Activated CD8-positive, alpha-beta T cell treated with anti-CD3 and anti-CD28 coated beads, Interleukin-2, amount 10 ng/mL, durations not matched to agents 7 days and 5 days (primary cell): Measurements from ENCODE around the gene MUC20. TPM values are rescaled to one million over a fixed set of nuclear protein-coding genes. Genes with fewer than 3 reads are reported as not detected.
A peak's percentile ranks its signal among the peaks of the same experiment; 100 is the strongest.
"Not testable (repeated sequence)": the region's sequence is repeated elsewhere in the genome, so short reads cannot be mapped to it uniquely, and the experiment has no call there.

ENCODE experiments used
- ATAC-seq: fragments of 150-1000 bp; cut with Tn5 transposase; one replicate; pipeline ENCODE4 v1.10.0; 2021; ENCODE audit warnings: moderate library complexity
- CTCF ChIA-PET: fragments of 350-600 bp; sonication (Branson Sonifier 250); formaldehyde crosslinking; loops from one replicate; lab custom pipeline; 2021; ENCODE audit warnings: antibody characterized with exemption; lab: Charles Lee
- POLR2A ChIA-PET: fragments of 350-600 bp; sonication (Branson Sonifier 250); formaldehyde crosslinking; loops from one replicate; lab custom pipeline; 2021; ENCODE audit warnings: antibody characterized with exemption; lab: Charles Lee
- DNase-seq: peaks from one replicate; pipeline ENCODE4 v3.0.0-alpha.2; 2020
- H3K27ac Mint-ChIP-seq: one replicate; pipeline ENCODE4 v1.8.0; 2021; ENCODE audit warnings: mild to moderate bottlenecking, mixed read lengths
- H3K27me3 Mint-ChIP-seq: one replicate; pipeline ENCODE4 v1.8.0; 2021; ENCODE audit warnings: low read depth, mixed read lengths
- H3K36me3 Mint-ChIP-seq: one replicate; pipeline ENCODE4 v1.8.0; 2021; ENCODE audit warnings: low read depth, mixed read lengths
- H3K4me1 Mint-ChIP-seq: one replicate; pipeline ENCODE4 v1.8.0; 2021; ENCODE audit warnings: low read depth, mixed read lengths
- H3K4me3 Mint-ChIP-seq: one replicate; pipeline ENCODE4 v1.8.0; 2021; ENCODE audit warnings: mild to moderate bottlenecking, mixed read lengths
- H3K9me3 Mint-ChIP-seq: one replicate; pipeline ENCODE4 v1.8.0; 2022; ENCODE audit warnings: mixed read lengths; ENCODE audit not compliant: insufficient read depth
- total RNA-seq, 2 experiments: library from RNA; stranded (reverse); gene quantifications; one replicate each; pipeline ENCODE4 v1.2.3, GENCODE V29; 2021

The MUC20 gene
- total RNA-seq, 2 experiments from 2014 or later = 0.53 to 1.7 TPM

GRCh38 chr3:195763076-195763830 lies 42.5 kb downstream of the MUC20 start:
- H3K36me3 Mint-ChIP-seq = no peaks in the 10 kb centered on the region
- peaks cover 34% of the 10 kb centered on the region for H3K27me3 Mint-ChIP-seq
- POLR2A ChIA-PET = no interaction called here
- no peaks in the 10 kb centered on the region for H3K9me3 Mint-ChIP-seq
- CTCF ChIA-PET = no interaction called here
- ATAC-seq = no peak
- H3K4me3 Mint-ChIP-seq = no peak overlapping the region
- H3K27ac Mint-ChIP-seq = no peak overlapping the region
- peaks cover 3% of the 10 kb centered on the region for H3K4me1 Mint-ChIP-seq
- no peak for DNase-seq

- DNase-seq = no peak
- Mint-ChIP-seq H3K4me3 (no peak overlapping the region), H3K27me3 (peaks cover 29% of the 10 kb centered on the region), H3K36me3 (no peaks in the 10 kb centered on the region), H3K4me1 (peaks cover 3% of the 10 kb centered on the region), H3K27ac (no peak overlapping the region), H3K9me3 (no peaks in the 10 kb centered on the region)
- no peak for ATAC-seq
- ChIA-PET POLR2A (no interaction called here), CTCF (no interaction called here)
Measured at GRCh38 chr3:195763843-195764825, 43.4 kb downstream of the MUC20 start.

- no peak for DNase-seq
- POLR2A ChIA-PET = no interaction called here
- H3K9me3 Mint-ChIP-seq = no peaks in the 10 kb centered on the region
- H3K4me3 Mint-ChIP-seq = no peak overlapping the region
- H3K27me3 Mint-ChIP-seq = peaks cover 22% of the 10 kb centered on the region
- H3K4me1 Mint-ChIP-seq = peaks cover 3% of the 10 kb centered on the region
- no peaks in the 10 kb centered on the region for H3K36me3 Mint-ChIP-seq
- CTCF ChIA-PET = no interaction called here
- no peak overlapping the region for H3K27ac Mint-ChIP-seq
- no peak for ATAC-seq
Measured at GRCh38 chr3:195764961-195765706, 44.4 kb downstream of the MUC20 start.

- no peak overlapping the region for H3K4me3 Mint-ChIP-seq
- POLR2A ChIA-PET = no interaction called here
- CTCF ChIA-PET = no interaction called here
- peaks cover 3% of the 10 kb centered on the region for H3K36me3 Mint-ChIP-seq
- no peak overlapping the region for H3K27ac Mint-ChIP-seq
- H3K9me3 Mint-ChIP-seq = no peaks in the 10 kb centered on the region
- ATAC-seq = no peak
- H3K27me3 Mint-ChIP-seq = peaks cover 13% of the 10 kb centered on the region
- no peak for DNase-seq
- no peaks in the 10 kb centered on the region for H3K4me1 Mint-ChIP-seq
Measured at GRCh38 chr3:195766671-195767070, 45.9 kb downstream of the MUC20 start.

GRCh38 chr3:195767792-195768191 lies 47.0 kb downstream of the MUC20 start:
- DNase-seq = no peak

GRCh38 chr3:195768414-195768813 lies 47.6 kb downstream of the MUC20 start:
- POLR2A ChIA-PET = no interaction called here
- Mint-ChIP-seq H3K27ac (no peak overlapping the region), H3K27me3 (peaks cover 8% of the 10 kb centered on the region), H3K9me3 (no peaks in the 10 kb centered on the region), H3K4me3 (no peak overlapping the region), H3K4me1 (no peaks in the 10 kb centered on the region), H3K36me3 (peaks cover 3% of the 10 kb centered on the region)
- CTCF ChIA-PET = interaction anchor here (1.0 kb wide), 1 partner anchor 82 kb away, joined by 3 read pairs; no protein-coding TSS in a partner anchor
- DNase-seq (no peak), ATAC-seq (no peak)

More at GRCh38 chr3:195767792-195768191, 47.0 kb downstream of the MUC20 start:
- peaks cover 13% of the 10 kb centered on the region for H3K27me3 Mint-ChIP-seq
- H3K9me3 Mint-ChIP-seq = no peaks in the 10 kb centered on the region
- H3K4me3 Mint-ChIP-seq = no peak overlapping the region
- H3K4me1 Mint-ChIP-seq = no peaks in the 10 kb centered on the region
- H3K36me3 Mint-ChIP-seq = peaks cover 3% of the 10 kb centered on the region
- POLR2A ChIA-PET = no interaction called here
- CTCF ChIA-PET = no interaction called here
- no peak for ATAC-seq
- H3K27ac Mint-ChIP-seq = no peak overlapping the region

GRCh38 chr3:195768831-195769303 lies 48.1 kb downstream of the MUC20 start:
- Mint-ChIP-seq H3K27me3 (peaks cover 4% of the 10 kb centered on the region), H3K9me3 (no peaks in the 10 kb centered on the region), H3K27ac (no peak overlapping the region), H3K4me1 (no peaks in the 10 kb centered on the region), H3K36me3 (peaks cover 3% of the 10 kb centered on the region), H3K4me3 (no peak overlapping the region)
- no peak for DNase-seq
- ATAC-seq = no peak
- POLR2A ChIA-PET = no interaction called here
- CTCF ChIA-PET = interaction anchor here (1.0 kb wide), 1 partner anchor 82 kb away, joined by 3 read pairs; no protein-coding TSS in a partner anchor

- Mint-ChIP-seq H3K4me3 (no peak overlapping the region), H3K36me3 (peaks cover 3% of the 10 kb centered on the region), H3K27me3 (no peaks in the 10 kb centered on the region), H3K9me3 (no peaks in the 10 kb centered on the region), H3K27ac (no peak overlapping the region), H3K4me1 (no peaks in the 10 kb centered on the region)
- DNase-seq = no peak
- peak; percentile 21 for ATAC-seq
- ChIA-PET POLR2A (interaction anchor here (1.2 kb wide), 1 partner anchor 9 kb away, joined by 3 read pairs; no protein-coding TSS in a partner anchor), CTCF (no interaction called here)
Measured at GRCh38 chr3:195769551-195769950, 48.8 kb downstream of the MUC20 start.

GRCh38 chr3:195770081-195770840 lies 49.5 kb downstream of the MUC20 start:
- DNase-seq = no peak
- no peaks in the 10 kb centered on the region for H3K27me3 Mint-ChIP-seq
- H3K27ac Mint-ChIP-seq = peak overlapping the region; percentile 70
- peaks cover 3% of the 10 kb centered on the region for H3K36me3 Mint-ChIP-seq
- peak; percentile 50 for ATAC-seq
- H3K9me3 Mint-ChIP-seq = no peaks in the 10 kb centered on the region
- H3K4me3 Mint-ChIP-seq = peak overlapping the region; percentile 26
- no peaks in the 10 kb centered on the region for H3K4me1 Mint-ChIP-seq
- ChIA-PET POLR2A (interaction anchor here (1.2 kb wide), 1 partner anchor 10 kb away, joined by 3 read pairs; no protein-coding TSS in a partner anchor), CTCF (interaction anchor here (1.6 kb wide), 1 partner anchor 80 kb away, joined by 4 read pairs; no protein-coding TSS in a partner anchor)

GRCh38 chr3:195770841-195771645 lies 50.3 kb downstream of the MUC20 start:
- ChIA-PET POLR2A (interaction anchor here (1.2 kb wide), 1 partner anchor 10 kb away, joined by 3 read pairs; no protein-coding TSS in a partner anchor), CTCF (interaction anchor here (0.6 to 1.6 kb wide), 2 partner anchors 79 to 383 kb away, joined by 3 to 4 read pairs; no protein-coding TSS in a partner anchor)
- H3K4me1 Mint-ChIP-seq, H3K27me3 Mint-ChIP-seq, H3K9me3 Mint-ChIP-seq, H3K36me3 Mint-ChIP-seq: not testable (repeated sequence)
- peak overlapping the region; percentile 81 for H3K27ac Mint-ChIP-seq
- H3K4me3 Mint-ChIP-seq = peak overlapping the region; percentile 56
- DNase-seq (peak; percentile 40), ATAC-seq (peak; percentile 38)
